Adrenal gland (tissue), 5 donors: ENCODE results near the gene KDM4B.

Source experiments
- CTCF ChIP-seq, 6 experiments: fragments of 450-650 bp in 4 of 6; fragments of 200-600 bp in 2 of 6; sonication (generic) in 1 of 6; IDR thresholded peaks; 1 replicate in 5 of 6; 2 replicates in 1 of 6; pipeline versions ENCODE4 v1.5.1 to v1.8.0; 2016 to 2021; ENCODE audit warnings: antibody characterized with exemption in 6 of 6, mild to moderate bottlenecking in 2 of 6, moderate library complexity in 1 of 6
- POLR2A ChIP-seq, 2 donors: fragments of 450-650 bp; IDR thresholded peaks; one replicate each; pipeline ENCODE4 v1.6.1; 2017; ENCODE audit warnings: antibody characterized with exemption in 2 of 2, mild to moderate bottlenecking in 2 of 2, moderate library complexity in 1 of 2
- donor health status: DM: no; HTN: no; CAD: no.

GRCh38 chr19:5086230-5086629 lies 117.3 kb downstream of the KDM4B start:
- TF ChIP-seq CTCF (IDR thresholded peaks at IDR 0.05) (no peak), POLR2A (IDR thresholded peaks at IDR 0.05) (no peak)
